ENCODE measurements around the gene TTC13. TPM values are rescaled to one million over a fixed set of nuclear protein-coding genes. Genes with fewer than 3 reads are reported as not detected.

Gene TTC13
- total RNA-seq, 2 donors from 2014 or later, result 28.0 to 47.0 TPM

DNA sequence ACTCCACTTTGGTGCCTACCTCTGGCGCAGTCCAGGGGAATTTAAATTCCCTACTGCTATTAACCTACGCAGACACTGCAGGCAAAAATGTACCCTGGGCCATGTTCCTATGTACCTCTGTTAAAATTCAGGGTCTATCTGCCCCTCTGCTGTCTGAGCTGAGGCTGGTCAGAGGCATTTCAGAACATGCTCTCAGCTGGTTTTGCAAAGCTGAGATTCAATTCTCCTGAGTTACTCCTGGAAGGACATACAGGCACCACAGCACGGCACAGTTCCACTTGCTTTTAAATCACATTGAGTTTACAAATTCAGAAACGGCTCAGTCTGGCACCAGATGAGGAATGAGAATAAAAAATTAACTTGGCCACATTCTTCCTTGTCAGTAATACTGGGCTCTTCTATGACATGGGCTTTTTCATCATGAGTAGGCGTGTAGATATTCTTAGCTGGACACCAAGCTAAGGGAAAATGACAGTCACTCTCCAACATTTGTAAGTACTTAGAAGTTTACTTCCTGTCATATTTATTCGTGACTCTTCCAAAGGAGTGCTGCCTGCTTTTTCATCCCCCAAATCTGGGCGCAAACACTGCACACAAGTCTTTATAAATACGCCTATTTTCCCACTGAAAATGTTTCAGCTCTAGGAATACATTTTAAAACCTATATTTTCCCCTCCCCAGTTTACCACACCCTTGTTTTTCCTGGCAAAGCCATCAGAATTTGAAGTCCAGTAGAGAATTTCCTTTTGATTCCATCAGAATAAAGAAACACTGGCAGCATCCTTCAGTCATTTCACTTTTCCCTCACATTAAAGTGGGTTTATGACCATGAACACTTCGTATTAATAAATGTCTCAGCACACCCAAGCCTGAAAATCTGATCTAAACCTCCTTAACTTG lies 112.2 kb downstream of the TTC13 start:
- Histone ChIP-seq H3K27me3 (no peaks in the 10 kb centered on the region), H3K36me3 (no peaks in the 10 kb centered on the region), H3K27ac (peak overlapping the region; percentile 44), H3K4me1 (peaks cover 12% of the 10 kb centered on the region), H3K9ac (ENCODE audit: low read depth in 2 of 2, low read length in 2 of 2) (peak overlapping the region in 1 of 2 donors; percentile 76), H3K4me3 (peak overlapping the region; percentile 99), H3K9me3 (no peaks in the 10 kb centered on the region)
- no peak for DNase-seq
- TF ChIP-seq CTCF (IDR thresholded peaks at IDR 0.05), result no peak
- intact Hi-C loops (cut with DNase I), result no loop called here

DNA sequence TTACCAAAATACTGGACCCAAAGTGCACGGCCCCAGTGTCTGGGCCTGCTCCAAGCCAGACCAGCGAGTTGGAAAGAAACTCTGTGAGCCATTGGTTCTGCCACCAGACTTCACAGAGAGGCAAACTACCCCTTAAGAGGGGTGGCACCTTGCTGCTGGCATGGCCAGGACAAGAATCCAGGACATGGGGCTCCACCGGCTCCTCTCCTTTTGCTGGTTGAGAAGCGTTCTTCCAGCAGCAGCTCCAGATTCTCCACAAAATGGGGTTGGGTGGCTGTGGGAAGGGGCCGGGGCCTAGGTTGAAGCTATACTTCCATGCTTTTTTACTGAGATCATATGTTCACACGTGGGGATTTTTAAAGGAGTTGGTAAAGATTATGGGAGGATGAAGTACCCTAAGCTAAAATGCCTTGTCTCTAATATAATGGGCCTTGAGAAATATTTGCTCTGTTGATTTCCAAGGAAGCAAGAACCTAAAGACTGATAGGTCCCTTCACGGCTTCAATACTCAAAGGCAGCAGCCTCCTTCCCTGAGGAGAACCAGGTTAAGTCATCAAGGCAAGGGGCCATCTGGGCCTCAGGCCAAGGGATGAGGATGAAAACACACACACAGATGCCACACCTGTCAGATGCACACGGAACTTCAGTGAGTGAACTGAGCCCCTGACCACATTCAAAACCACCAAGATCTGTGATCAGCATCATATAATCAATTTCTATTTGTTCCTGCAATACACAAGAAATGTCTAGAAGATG lies 113.4 kb downstream of the TTC13 start:
- H3K9ac ChIP-seq (ENCODE audit: low read depth in 2 of 2, low read length in 2 of 2), result no peak overlapping the region
- no peak overlapping the region for H3K27ac ChIP-seq
- no peak for TF ChIP-seq CTCF (IDR thresholded peaks at IDR 0.05)
- no peaks in the 10 kb centered on the region for H3K36me3 ChIP-seq
- no peaks in the 10 kb centered on the region for H3K27me3 ChIP-seq
- H3K4me1 ChIP-seq, result peaks cover 12% of the 10 kb centered on the region
- H3K9me3 ChIP-seq, result no peaks in the 10 kb centered on the region
- no peak overlapping the region for H3K4me3 ChIP-seq
- intact Hi-C loops (cut with DNase I), result no loop called here
- DNase-seq, result no peak

DNA sequence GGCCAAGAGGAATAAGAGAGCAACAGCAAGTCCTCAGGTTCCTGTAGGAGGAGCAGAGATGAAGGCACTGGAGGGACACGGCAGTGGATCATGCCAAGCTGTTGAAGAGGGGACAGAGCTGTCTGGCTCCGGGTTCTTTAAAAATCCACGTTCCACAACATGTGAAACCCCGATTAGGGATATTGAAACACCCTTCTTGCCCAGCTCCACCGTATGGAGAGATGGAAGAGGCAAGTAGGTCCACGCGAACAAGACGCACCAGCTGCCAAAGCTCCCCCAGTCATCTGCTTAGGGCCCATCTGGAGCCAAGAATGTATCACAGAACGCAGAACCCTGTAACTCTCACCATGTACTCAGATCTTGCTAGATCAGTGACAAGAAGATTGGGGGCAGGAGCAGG lies 114.2 kb downstream of the TTC13 start:
- no peak overlapping the region for H3K27ac ChIP-seq
- peaks cover 12% of the 10 kb centered on the region for H3K4me1 ChIP-seq
- no peak overlapping the region for H3K9ac ChIP-seq (ENCODE audit: low read depth in 2 of 2, low read length in 2 of 2)
- no peak overlapping the region for H3K4me3 ChIP-seq
- H3K9me3 ChIP-seq, result no peaks in the 10 kb centered on the region
- H3K27me3 ChIP-seq, result no peaks in the 10 kb centered on the region
- no peaks in the 10 kb centered on the region for H3K36me3 ChIP-seq
- TF ChIP-seq CTCF (IDR thresholded peaks at IDR 0.05), result no peak
- intact Hi-C loops (cut with DNase I), result no loop called here
- DNase-seq, result no peak

- Histone ChIP-seq H3K27me3 (no peaks in the 10 kb centered on the region), H3K36me3 (no peaks in the 10 kb centered on the region), H3K4me1 (peaks cover 9% of the 10 kb centered on the region), H3K27ac (no peak overlapping the region), H3K4me3 (no peak overlapping the region), H3K9me3 (no peaks in the 10 kb centered on the region), H3K9ac (ENCODE audit: low read depth in 2 of 2, low read length in 2 of 2) (peak overlapping the region in 1 of 2 donors; percentile 26)
- TF ChIP-seq CTCF (IDR thresholded peaks at IDR 0.05), result no peak
- intact Hi-C loops (cut with DNase I), result no loop called here
- DNase-seq, result peak; percentile 30
These were observed 115.2 kb downstream of the TTC13 start for GRCh38 chr1:230863449-230863848.

DNA sequence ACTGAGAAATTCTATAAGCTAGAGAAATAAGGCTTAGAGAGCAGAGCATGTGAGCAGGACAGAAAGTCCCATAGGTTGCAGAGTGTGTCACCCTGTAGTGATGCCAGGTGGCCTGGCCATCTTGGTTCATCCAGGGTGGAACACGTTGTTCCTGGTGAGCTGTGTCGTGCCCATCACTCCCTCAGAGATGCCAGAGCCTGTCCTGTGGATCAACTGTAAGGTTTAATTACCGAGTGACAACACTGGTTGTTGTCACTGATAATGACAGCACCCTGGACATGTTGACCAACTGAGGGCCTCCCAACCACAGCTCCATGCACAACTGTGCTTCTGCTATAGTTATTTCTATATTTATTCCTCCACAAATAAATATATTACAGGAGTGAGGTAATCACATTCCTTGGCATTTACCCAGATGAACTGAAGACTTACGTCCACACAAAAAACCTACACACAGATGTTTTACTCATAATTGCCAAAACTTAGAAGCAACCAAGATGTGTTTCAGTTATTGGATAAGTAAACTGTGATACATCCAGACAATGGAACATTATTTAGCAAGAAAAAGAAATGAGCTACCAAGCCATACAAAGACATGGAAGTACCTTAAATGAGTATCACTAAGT lies 116.6 kb downstream of the TTC13 start:
- DNase-seq, result no peak
- Histone ChIP-seq H3K9ac (ENCODE audit: low read depth in 2 of 2, low read length in 2 of 2) (no peak overlapping the region), H3K4me1 (peaks cover 5% of the 10 kb centered on the region), H3K36me3 (no peaks in the 10 kb centered on the region), H3K27ac (no peak overlapping the region), H3K4me3 (no peak overlapping the region), H3K9me3 (no peaks in the 10 kb centered on the region), H3K27me3 (no peaks in the 10 kb centered on the region)
- TF ChIP-seq CTCF (IDR thresholded peaks at IDR 0.05), result no peak
- intact Hi-C loops (cut with DNase I), result no loop called here

All from colonic mucosa (tissue), 4 donors.